ENCODE measurements around the gene SLC34A3.

SLC34A3 gene

GRCh38 chr9:137206602-137207001 lies 24.1 kb upstream of the SLC34A3 start:
- H3K27ac ChIP-seq (replicated peaks) = peak overlapping the region; percentile 80
- peak overlapping the region; percentile 96 for H3K4me3 ChIP-seq (replicated peaks; ENCODE audit: insufficient read depth, low read length)
- no peak for TF ChIP-seq GABPA (IDR thresholded peaks at IDR 0.05; ENCODE audit: low read depth)
- TF ChIP-seq POLR2AphosphoS5 (IDR thresholded peaks at IDR 0.05; ENCODE audit: low read depth) = 0 out of 2 replicates have a peak, but pooled peaks have one; percentile 6

GRCh38 chr9:137211532-137211931 lies 19.2 kb upstream of the SLC34A3 start:
- Histone ChIP-seq H3K27me3 (ENCODE audit: insufficient read depth, poor library complexity, severe bottlenecking) (no peaks in the 10 kb centered on the region), H3K4me3 (replicated peaks; ENCODE audit: insufficient read depth, low read length) (no peak overlapping the region), H3K27ac (replicated peaks) (no peak overlapping the region)
- DNase-seq (ENCODE audit: low read depth in 1 of 2, low spot score in 1 of 2) = no peak
- TF ChIP-seq SPI1 (IDR thresholded peaks at IDR 0.05; ENCODE audit: borderline replicate concordance, low read depth) = no peak
- TF ChIP-seq POLR2AphosphoS5 (IDR thresholded peaks at IDR 0.05; ENCODE audit: low read depth) = peak; percentile 63

More at GRCh38 chr9:137206602-137207001, 24.1 kb upstream of the SLC34A3 start:
- no peaks in the 10 kb centered on the region for H3K27me3 ChIP-seq (ENCODE audit: insufficient read depth, poor library complexity, severe bottlenecking)
- DNase-seq (ENCODE audit: low read depth in 1 of 2, low spot score in 1 of 2) = no peak

- no peak for DNase-seq (ENCODE audit: low read depth in 1 of 2, low spot score in 1 of 2)
- TF ChIP-seq REST (IDR thresholded peaks at IDR 0.05; ENCODE audit: insufficient replicate concordance, low read depth) = no peak
- TF ChIP-seq SPI1 (IDR thresholded peaks at IDR 0.05; ENCODE audit: borderline replicate concordance, low read depth) = no peak
- TF ChIP-seq CTCF (IDR thresholded peaks at IDR 0.05; ENCODE audit: insufficient read depth, low read length) = no peak
- TF ChIP-seq POLR2AphosphoS5 (IDR thresholded peaks at IDR 0.05; ENCODE audit: low read depth) = no peak
- TF ChIP-seq GABPA (IDR thresholded peaks at IDR 0.05; ENCODE audit: low read depth) = no peak
- Histone ChIP-seq H3K27me3 (ENCODE audit: insufficient read depth, poor library complexity, severe bottlenecking) (no peaks in the 10 kb centered on the region), H3K27ac (replicated peaks) (no peak overlapping the region), H3K4me3 (replicated peaks; ENCODE audit: insufficient read depth, low read length) (no peak overlapping the region)
Observed at GRCh38 chr9:137212520-137212919, 18.2 kb upstream of the SLC34A3 start.

- Histone ChIP-seq H3K4me3 (replicated peaks; ENCODE audit: insufficient read depth, low read length) (no peak overlapping the region), H3K27me3 (ENCODE audit: insufficient read depth, poor library complexity, severe bottlenecking) (no peaks in the 10 kb centered on the region), H3K27ac (replicated peaks) (no peak overlapping the region)
- TF ChIP-seq POLR2AphosphoS5 (IDR thresholded peaks at IDR 0.05; ENCODE audit: low read depth) (no peak), CTCF (IDR thresholded peaks at IDR 0.05; ENCODE audit: insufficient read depth, low read length) (peak; percentile 8)
- DNase-seq (ENCODE audit: low read depth in 1 of 2, low spot score in 1 of 2) = no peak
Observed at GRCh38 chr9:137213160-137214060, 17.3 kb upstream of the SLC34A3 start.

GRCh38 chr9:137214620-137215019 lies 16.1 kb upstream of the SLC34A3 start:
- no peak for TF ChIP-seq SPI1 (IDR thresholded peaks at IDR 0.05; ENCODE audit: borderline replicate concordance, low read depth)
- 0 out of 2 replicates have a peak, but pooled peaks have one; percentile 5 for TF ChIP-seq POLR2AphosphoS5 (IDR thresholded peaks at IDR 0.05; ENCODE audit: low read depth)
- no peak overlapping the region for H3K27ac ChIP-seq (replicated peaks)
- no peaks in the 10 kb centered on the region for H3K27me3 ChIP-seq (ENCODE audit: insufficient read depth, poor library complexity, severe bottlenecking)
- no peak overlapping the region for H3K4me3 ChIP-seq (replicated peaks; ENCODE audit: insufficient read depth, low read length)
- no peak for DNase-seq (ENCODE audit: low read depth in 1 of 2, low spot score in 1 of 2)

All from HL-60 (cell line).